ENCODE measurements around the gene MED13L. TPM values are rescaled to one million over a fixed set of nuclear protein-coding genes. Genes with fewer than 3 reads are reported as not detected.

The MED13L gene
- total and polyA plus RNA-seq, 2 donors (not counting 1 experiment from before 2014, with no cell fraction given) = 20.3 to 207 TPM

DNA sequence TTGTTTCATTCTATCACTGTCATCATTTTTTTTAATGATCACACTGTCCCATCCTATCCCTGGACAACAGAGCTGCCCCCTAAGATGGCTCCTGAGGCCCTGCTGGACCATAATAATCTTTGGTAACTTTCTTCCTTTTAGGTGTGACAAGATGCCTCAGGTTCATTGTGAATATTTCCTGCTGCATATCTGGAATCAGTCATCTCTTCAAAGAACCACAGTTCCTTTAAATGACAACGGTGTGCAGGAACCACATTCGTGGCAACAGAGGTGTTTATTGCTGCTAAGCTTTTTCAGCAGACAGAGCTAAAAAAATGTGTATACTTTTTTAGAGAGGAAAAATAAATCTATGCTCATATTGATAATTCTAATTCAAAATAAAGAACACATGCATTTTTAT lies 312.9 kb downstream of the MED13L start:
- ATAC-seq (ENCODE audit: low read depth) = no peak

GRCh38 chr12:115964214-115964613 lies 313.3 kb downstream of the MED13L start:
- CTCF ChIA-PET = no interaction called here
- H3K9ac ChIP-seq (ENCODE audit: low read length) = no peak overlapping the region
- H3K27ac ChIP-seq (ENCODE audit: low read length in 2 of 2) = no peak overlapping the region
- POLR2A ChIA-PET = no interaction called here
- DNase-seq = no peak
- TF ChIP-seq EZH2 (IDR thresholded peaks at IDR 0.05; ENCODE audit: borderline replicate concordance, insufficient read depth, low read depth, low read length, poor library complexity, severe bottlenecking) = no peak
- H4K20me1 ChIP-seq (ENCODE audit: control insufficient read depth, insufficient read depth, low read length, poor library complexity, severe bottlenecking) = no peaks in the 10 kb centered on the region
- no peak overlapping the region for H3K4me2 ChIP-seq (replicated peaks; ENCODE audit: low read depth, low read length, poor library complexity, severe bottlenecking)
- H3K79me2 ChIP-seq (ENCODE audit: control insufficient read depth, insufficient read depth, low read length) = no peaks in the 10 kb centered on the region
- no peaks in the 10 kb centered on the region for H3K4me1 ChIP-seq (ENCODE audit: control insufficient read depth in 2 of 2, insufficient read depth in 2 of 2, low read length in 2 of 2)
- H3K4me1 Mint-ChIP-seq = no peaks in the 10 kb centered on the region
- no peak for ATAC-seq (ENCODE audit: low read depth)
- H3K4me3 Mint-ChIP-seq = no peak overlapping the region
- H3K27me3 ChIP-seq (replicated peaks in 1 of 4; ENCODE audit: control extremely low read depth in 1 of 4, control insufficient read depth in 3 of 4, insufficient read depth in 4 of 4, low read length in 3 of 4) = no peaks in the 10 kb centered on the region
- intact Hi-C loops (cut with micrococcal nuclease) = no loop called here
- no peaks in the 10 kb centered on the region for H3K9me3 ChIP-seq (ENCODE audit: control extremely low read depth in 1 of 3, control insufficient read depth in 2 of 3, insufficient read depth in 1 of 3, low read length in 2 of 3)
- no peaks in the 10 kb centered on the region for H3K27me3 Mint-ChIP-seq
- H3K36me3 ChIP-seq (replicated peaks in 1 of 2; ENCODE audit: control extremely low read depth in 1 of 2, control insufficient read depth in 1 of 2, extremely low read depth in 1 of 2, insufficient read depth in 2 of 2, low read length in 1 of 2) = peaks cover 24 to 90% of the 10 kb centered on the region in 2 experiments
- H3K4me3 ChIP-seq (ENCODE audit: control extremely low read depth in 1 of 5, extremely low read depth in 1 of 5, insufficient read depth in 1 of 5, low read depth in 2 of 5, low read length in 4 of 5) = no peak overlapping the region
- no peak overlapping the region for H2AFZ ChIP-seq (ENCODE audit: insufficient read depth, low read depth, low read length, poor library complexity, severe bottlenecking)
- H3K9me3 Mint-ChIP-seq (ENCODE audit: insufficient read depth) = no peaks in the 10 kb centered on the region
- H3K27ac Mint-ChIP-seq = no peak overlapping the region

More for the DNA sequence above, 312.9 kb downstream of the MED13L start:
- no peaks in the 10 kb centered on the region for H3K4me1 ChIP-seq (ENCODE audit: control insufficient read depth in 2 of 2, insufficient read depth in 2 of 2, low read length in 2 of 2)
- DNase-seq = no peak
- H2AFZ ChIP-seq (ENCODE audit: insufficient read depth, low read depth, low read length, poor library complexity, severe bottlenecking) = no peak overlapping the region
- peaks cover 25 to 90% of the 10 kb centered on the region in 2 experiments for H3K36me3 ChIP-seq (replicated peaks in 1 of 2; ENCODE audit: control extremely low read depth in 1 of 2, control insufficient read depth in 1 of 2, extremely low read depth in 1 of 2, insufficient read depth in 2 of 2, low read length in 1 of 2)
- ChIA-PET POLR2A (no interaction called here), CTCF (no interaction called here)
- H4K20me1 ChIP-seq (ENCODE audit: control insufficient read depth, insufficient read depth, low read length, poor library complexity, severe bottlenecking) = no peaks in the 10 kb centered on the region
- H3K9me3 ChIP-seq (ENCODE audit: control extremely low read depth in 1 of 3, control insufficient read depth in 2 of 3, insufficient read depth in 1 of 3, low read length in 2 of 3) = no peaks in the 10 kb centered on the region
- no peaks in the 10 kb centered on the region for H3K9me3 Mint-ChIP-seq (ENCODE audit: insufficient read depth)
- intact Hi-C loops (cut with micrococcal nuclease) = no loop called here
- no peak overlapping the region for H3K4me3 Mint-ChIP-seq
- no peaks in the 10 kb centered on the region for H3K27me3 ChIP-seq (replicated peaks in 1 of 4; ENCODE audit: control extremely low read depth in 1 of 4, control insufficient read depth in 3 of 4, insufficient read depth in 4 of 4, low read length in 3 of 4)
- no peaks in the 10 kb centered on the region for H3K79me2 ChIP-seq (ENCODE audit: control insufficient read depth, insufficient read depth, low read length)
- H3K27me3 Mint-ChIP-seq = no peaks in the 10 kb centered on the region
- no peak overlapping the region for H3K4me3 ChIP-seq (ENCODE audit: control extremely low read depth in 1 of 5, extremely low read depth in 1 of 5, insufficient read depth in 1 of 5, low read depth in 2 of 5, low read length in 4 of 5)
- no peak overlapping the region for H3K27ac ChIP-seq (ENCODE audit: low read length in 2 of 2)
- H3K4me2 ChIP-seq (replicated peaks; ENCODE audit: low read depth, low read length, poor library complexity, severe bottlenecking) = no peak overlapping the region
- WGBS (ENCODE audit: insufficient coverage) = no CpG with 5 or more reads among the region's 2 CpGs
- no peaks in the 10 kb centered on the region for H3K4me1 Mint-ChIP-seq
- no peak for TF ChIP-seq EZH2 (IDR thresholded peaks at IDR 0.05; ENCODE audit: borderline replicate concordance, insufficient read depth, low read depth, low read length, poor library complexity, severe bottlenecking)
- TF ChIP-seq, protein P1, sequence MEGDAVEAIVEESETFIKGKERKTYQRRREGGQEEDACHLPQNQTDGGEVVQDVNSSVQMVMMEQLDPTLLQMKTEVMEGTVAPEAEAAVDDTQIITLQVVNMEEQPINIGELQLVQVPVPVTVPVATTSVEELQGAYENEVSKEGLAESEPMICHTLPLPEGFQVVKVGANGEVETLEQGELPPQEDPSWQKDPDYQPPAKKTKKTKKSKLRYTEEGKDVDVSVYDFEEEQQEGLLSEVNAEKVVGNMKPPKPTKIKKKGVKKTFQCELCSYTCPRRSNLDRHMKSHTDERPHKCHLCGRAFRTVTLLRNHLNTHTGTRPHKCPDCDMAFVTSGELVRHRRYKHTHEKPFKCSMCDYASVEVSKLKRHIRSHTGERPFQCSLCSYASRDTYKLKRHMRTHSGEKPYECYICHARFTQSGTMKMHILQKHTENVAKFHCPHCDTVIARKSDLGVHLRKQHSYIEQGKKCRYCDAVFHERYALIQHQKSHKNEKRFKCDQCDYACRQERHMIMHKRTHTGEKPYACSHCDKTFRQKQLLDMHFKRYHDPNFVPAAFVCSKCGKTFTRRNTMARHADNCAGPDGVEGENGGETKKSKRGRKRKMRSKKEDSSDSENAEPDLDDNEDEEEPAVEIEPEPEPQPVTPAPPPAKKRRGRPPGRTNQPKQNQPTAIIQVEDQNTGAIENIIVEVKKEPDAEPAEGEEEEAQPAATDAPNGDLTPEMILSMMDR (IDR thresholded peaks at IDR 0.05) = no peak
- no peak overlapping the region for H3K27ac Mint-ChIP-seq
- no peak overlapping the region for H3K9ac ChIP-seq (ENCODE audit: low read length)

Data from B cell (primary cell).